Skin of body (tissue), 2 donors: ENCODE results near the gene NDFIP2. TPM values are rescaled to one million over a fixed set of nuclear protein-coding genes. Genes with fewer than 3 reads are reported as not detected.

Source experiments
- DNase-seq: peaks from one replicate; lab custom pipeline; 2025; lab: John Stamatoyannopoulos, UW
- total RNA-seq: library from RNA; depleted of rRNA; stranded (reverse); fragments of >200 nt; gene quantifications from one replicate; pipeline ENCODE4 v1.2.3, GENCODE V29; 2014

NDFIP2 gene
- total RNA-seq, 1 donor from 2014 or later, result 47.1 TPM

DNA sequence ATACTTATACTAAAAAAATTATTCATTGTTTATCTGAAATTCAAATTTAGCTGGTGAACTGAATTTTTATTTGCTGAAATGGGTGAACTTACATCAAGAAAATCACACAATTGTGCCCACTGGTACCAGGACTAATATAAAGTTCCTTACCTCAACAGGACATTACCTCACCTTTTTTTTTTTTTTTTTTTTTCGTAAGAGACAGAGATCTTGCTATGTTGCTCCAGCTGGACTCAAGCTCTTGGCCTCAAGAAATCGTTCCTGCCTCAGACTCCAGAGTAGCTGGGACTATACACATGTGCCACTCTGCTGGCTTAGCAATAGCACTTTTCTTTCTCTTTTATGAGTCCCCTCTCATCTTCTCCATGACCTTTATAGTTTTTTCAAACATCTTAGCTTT, 22.5 kb upstream of the NDFIP2 start:
- DNase-seq, result no peak

DNA sequence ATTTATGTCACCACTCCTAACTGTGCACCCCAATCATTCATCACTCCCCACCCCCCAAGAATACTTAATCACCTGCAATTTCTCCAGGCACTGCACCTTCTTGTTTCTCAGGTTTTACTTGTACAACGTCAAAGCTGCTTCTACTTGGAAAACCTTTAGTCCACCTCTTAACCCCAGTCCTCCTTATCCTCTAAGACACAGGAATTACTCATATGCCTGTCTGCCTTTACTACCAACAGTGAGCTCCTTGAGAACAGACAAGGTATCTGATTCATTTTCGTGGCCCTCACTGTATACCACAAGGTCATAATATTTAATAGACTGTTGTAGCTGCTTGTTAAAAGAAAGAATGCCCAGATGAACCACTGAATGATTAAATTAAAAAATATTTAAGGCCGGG, 21.0 kb upstream of the NDFIP2 start:
- peak; percentile 6 for DNase-seq

DNA sequence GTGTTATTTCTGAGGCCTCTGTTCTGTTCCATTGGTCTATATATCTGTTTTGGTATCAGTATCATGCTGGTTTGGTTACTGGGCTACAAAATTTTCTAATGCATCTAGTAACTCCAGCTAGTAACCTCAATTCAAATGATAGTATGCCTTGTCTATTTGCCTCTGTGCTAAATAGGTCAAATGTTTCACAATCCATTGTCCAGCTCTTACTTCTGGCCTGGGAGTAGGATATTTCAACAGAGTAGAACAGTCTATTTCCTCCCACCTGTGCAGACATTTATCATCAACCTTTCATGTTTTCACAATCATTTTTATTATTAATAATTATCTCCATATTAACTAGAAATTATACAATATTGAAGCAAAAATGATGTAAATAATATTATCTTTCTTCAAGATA, 18.1 kb upstream of the NDFIP2 start:
- DNase-seq, result no peak

DNA sequence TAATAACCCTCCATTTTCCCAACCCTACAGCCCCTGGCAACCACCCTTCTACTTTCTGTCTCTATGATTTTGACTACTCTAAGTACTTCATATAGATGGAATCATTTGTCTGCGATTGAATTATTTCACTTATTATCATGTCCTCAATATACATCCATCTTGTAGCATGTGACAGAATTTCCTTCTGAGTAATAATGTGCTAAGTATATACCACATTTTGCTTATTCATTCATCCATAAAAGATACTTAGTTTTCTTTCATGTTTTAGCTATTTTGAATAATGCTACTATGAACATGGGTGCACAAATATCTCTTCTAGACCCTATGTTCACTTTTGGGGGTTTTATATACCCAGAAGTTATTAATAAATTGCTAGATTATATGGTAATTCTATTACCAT, 17.4 kb upstream of the NDFIP2 start:
- no peak for DNase-seq

DNA sequence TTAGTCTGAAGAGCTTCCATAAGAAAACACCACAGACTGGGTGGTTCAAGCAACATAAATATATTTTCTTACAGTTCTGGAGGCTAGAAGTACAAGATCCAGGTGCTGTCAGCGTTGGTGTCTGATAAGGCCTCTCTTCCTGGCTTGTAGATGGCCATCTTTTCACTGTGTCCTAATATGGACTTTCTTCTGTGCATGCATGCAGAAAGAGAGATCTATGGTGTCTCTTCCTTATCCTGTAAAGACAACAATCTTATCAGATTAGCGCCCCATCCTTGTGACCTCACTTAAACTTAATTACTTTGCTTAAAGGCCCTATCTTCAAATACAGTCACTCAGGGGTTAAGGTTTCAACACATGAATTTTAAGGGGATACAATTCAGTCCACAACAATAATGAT, 14.1 kb upstream of the NDFIP2 start:
- no peak for DNase-seq

DNA sequence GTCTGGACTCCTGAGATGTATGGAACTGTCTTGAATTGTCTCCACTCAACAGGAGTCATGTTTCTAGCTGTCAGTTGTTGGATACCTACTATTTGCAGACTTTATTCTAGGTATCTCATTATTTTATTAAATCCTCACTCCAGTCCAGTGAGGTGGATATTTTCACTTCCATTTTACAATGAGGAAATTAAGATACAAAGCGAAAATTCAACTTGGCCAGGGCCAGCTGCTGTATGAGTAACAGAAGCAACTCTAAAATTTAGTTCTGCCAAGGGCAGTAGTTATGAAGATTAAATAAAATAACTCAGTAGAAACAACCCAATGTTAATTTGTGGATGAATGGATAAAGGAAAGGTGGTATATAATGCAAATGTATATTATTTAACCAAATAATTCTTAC, 12.6 kb upstream of the NDFIP2 start:
- no peak for DNase-seq

DNA sequence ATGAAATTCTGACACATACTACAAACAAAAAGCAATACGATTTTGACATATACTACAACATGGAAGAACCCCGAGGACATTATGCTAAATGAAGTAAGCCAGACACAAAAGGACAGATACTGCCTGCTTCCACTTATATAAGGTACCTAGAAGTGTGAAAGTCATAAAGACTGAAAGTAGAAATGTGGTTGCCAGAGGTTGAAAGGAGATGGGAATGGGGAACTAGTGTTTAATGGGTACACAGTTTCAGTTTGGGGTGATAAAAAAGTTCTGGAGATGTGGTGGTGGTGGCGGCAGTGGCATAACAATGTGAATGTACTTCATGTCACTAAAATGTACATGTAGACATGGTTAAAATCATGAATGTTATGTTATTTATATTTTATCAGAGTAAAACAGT, 12.1 kb upstream of the NDFIP2 start:
- no peak for DNase-seq

DNA sequence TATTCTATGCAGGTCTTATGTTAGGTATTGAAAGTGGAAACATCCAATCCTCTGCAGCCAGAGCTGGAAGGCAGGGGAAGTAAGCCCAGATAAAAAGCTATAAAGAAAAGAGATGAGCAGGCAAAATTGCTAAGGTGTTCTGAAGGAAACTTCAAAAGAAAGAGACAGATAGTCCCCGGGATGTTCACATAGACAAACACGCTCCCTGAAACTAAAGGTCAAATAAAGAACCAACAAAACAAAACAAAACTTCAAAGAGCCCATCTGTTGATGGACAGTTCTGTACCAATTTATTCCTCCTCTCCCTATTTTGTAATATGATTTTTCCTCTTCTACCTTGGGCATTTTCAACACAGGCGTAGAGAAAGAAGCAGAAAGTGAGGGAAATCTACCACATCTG, 11.3 kb upstream of the NDFIP2 start:
- no peak for DNase-seq

DNA sequence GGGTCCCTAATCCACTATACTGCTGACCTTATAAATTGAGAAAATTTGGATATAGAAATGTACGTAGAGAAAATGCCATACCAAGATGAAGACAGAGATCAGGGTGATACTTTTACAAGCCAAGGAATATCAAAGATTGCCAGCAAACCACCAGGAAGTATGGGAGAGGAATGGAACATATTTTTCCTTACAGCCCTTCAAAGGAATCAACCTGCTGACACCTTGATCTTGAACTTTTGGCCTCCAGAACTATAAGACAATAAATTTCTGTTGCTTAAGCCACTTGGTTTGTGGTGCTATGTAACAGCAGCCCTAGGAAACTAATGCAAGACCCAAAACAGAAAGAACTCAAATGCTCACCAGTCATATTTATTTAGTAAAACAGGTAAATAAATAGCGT, 10.3 kb upstream of the NDFIP2 start:
- DNase-seq, result no peak

DNA sequence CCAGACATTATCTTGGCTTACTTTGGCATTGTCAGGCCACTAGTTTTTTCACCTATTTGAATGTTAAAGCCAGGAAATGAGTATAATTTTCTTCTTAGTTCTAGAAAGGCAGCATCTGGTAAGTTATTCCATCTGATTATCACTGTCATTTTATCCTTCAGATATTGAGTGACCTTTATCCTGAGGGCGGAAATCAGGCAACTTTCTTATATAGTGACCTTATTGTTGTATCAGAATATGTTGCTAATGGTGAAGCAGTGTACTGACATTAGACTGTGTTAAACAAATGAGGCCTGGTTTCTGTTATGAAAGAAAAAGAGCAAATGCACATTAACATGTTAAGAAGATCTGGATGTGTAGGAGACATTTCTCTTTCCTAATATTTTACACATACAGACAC, 5.4 kb upstream of the NDFIP2 start:
- no peak for DNase-seq

DNA sequence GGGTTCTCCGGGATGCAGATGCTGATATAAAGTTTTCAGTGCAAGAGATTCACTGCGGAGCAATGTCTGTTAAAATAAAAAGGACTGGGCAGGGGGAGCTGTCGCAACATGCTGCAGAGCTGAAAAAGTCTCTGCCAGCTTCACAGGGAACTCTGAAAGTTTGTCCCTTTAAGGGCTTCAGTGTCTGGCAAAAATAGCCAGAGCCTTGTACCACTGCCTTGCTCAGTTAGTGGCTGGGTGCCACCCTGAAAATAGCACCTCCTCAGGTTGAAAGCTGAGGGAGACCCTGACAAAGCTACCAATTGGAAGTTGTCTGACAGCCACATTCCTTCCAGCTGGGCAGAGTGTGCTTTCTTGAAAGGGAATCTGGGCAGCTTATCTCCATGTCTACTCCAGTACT, 3.0 kb upstream of the NDFIP2 start:
- DNase-seq, result no peak

DNA sequence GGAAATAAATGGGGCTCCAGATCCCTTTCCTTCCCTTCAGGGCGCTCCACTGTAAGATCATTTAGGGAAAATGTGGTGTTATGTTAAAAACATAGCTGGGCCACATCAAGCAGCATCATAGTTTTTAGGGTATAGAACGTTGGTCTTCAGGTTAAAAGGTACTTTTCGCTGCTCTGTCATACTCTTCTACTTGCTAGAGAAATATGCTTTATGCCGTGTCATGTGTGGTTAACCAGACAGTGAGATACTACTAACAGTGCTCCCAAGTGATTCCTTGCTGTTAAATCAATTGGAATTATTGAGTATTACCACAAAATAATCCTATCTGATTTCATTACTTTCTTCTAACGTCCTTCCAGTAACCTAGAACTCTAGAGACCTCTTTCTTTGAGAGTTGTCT, 1.1 kb upstream of the NDFIP2 start:
- no peak for DNase-seq

DNA sequence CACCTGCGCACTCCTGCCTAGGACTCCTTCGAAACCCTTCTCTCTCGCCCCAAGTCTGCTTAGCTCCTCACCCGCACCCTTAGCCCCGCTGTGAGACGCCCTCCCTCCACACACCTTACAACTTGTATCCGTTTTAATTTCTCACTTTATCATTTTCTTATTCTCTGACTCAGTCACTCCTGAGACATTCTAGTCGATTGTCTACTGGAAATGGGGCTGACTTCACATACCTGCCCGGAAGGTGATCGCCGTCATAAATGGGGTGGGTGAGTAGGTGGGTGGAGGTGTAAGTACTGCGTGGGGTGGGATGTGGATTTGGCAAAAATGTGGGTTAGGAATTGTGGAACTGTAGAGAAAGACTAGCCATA, 714 bp downstream of the NDFIP2 start:
- peak; percentile 10 for DNase-seq

DNA sequence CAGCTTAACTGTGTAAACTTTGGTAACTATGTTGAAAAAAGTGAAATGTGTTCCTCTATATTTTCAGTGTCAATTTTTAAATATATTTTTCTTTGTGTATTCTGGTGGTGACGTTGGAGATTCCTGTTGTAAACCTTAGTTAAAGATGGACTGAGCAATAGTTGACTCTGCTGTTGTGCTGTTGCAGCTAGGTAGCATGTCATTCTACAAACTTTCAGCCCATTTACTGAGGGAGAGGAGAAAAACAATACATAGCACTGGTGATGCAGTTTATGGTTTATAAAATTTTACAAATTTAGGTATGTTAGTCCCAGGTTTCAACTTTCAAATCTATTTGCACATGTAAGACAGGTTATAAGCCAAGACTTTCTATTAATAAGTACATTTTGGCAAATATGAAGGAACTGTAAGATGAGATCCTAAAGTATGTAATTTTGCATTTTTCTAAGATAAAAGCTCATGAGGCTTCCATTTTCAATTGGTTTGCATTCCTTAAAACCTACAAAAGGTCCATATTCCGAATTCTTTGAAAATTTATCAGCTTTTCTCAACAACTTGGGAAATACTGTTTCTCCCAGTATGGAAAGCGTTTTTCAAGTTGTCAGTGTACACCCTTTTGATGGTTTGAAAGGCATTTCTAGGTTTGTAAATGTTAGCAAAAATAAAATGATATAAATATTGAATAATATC, 1.5 kb downstream of the NDFIP2 start:
- DNase-seq, result peak; percentile 10

DNA sequence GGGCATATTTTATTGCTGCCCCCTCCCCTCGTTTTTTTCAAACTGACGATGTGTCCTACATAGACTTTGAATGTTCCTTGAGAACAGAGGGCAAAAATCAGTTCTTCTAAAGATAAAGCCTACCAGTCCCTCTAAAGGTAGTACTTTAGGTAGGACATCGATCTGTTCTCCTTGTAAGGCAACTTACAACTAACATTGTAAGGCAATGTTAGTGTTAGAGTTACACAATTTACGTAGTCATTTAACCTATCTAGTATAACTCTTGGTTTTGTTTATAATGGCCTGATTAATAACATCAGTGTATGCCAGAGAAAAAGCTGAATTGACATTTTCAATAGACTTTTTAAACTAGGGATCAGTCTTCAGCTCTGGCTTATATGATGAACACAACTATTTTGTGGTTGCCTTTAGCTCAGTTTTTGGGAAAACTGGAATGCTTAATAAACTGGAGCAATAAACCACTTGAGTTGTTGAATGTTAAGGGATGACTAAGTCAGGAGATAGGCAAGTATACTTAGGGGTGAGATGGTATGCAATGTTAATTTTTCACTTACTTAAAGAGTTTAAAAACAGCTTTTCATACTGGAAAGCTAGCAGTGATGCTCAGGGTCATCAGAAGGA, 2.2 kb downstream of the NDFIP2 start:
- DNase-seq, result no peak

DNA sequence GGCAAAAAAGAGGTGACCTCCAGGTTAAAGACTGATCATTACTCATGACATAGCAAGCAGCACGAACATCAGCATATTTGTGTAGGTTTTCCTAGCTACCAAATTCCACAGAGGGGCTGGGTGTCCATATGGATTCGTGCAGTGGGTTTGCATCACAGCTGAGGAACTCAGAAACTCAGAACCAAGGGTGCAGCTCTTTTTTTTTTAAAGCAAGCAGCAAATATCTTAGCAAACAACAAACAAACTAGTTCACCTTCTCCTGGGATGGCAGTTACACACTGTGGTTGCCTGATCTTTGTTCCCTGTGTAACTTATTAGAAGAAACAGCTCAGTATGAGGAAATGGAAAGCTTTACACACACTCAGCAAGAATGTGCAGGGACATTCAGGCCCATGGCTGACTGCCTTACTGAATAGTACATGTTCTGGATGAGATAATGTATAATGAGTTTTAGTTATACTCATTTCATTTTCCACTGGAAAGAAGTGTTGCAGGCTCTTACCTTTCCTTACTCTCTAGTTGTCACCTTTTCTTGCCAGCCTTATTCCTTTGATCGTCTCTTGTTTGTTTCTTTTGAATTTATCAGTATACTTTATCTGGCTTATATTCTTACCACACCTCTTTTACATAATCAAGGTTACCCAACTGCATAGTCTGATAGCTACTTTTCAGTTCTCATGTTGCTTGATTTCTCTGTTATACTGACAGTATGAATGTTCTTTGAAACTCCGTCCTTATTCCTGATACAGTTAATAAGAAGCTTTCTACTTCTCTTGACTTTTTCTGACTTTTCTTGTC, 4.3 kb downstream of the NDFIP2 start:
- peak; percentile 73 for DNase-seq

DNA sequence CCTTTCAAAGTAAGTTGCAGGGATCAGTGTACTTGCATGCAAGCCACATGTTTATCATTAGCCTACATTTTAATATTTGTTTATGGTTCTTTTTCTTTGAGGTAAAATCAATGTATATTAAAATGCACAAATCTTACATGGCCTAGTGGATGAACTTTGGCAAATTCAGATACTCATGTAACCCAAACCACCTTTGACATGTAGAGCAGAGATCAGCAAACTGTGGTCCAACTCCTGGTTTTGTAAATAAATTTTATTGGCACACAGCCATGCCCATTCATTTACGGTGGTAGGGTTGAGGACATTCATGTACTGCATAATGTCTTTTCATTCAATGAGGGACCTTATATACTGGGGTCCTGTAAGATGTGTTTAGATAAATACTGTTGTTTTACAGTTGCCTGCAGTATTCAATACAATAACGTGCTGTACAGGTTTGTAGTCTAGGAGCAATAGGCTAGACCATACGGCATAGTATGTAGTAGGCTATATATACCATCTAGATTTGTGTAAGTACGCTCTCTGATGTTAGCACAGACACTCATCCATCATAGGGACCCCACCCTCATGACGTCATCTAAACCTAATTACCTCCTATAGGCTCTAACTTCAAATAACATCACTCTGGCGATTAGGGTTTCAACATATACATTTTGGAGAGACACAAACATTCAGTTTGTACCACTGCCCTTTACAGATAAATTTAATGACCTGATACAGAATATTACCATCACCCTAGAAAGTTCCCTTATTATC, 5.7 kb downstream of the NDFIP2 start:
- no peak for DNase-seq

DNA sequence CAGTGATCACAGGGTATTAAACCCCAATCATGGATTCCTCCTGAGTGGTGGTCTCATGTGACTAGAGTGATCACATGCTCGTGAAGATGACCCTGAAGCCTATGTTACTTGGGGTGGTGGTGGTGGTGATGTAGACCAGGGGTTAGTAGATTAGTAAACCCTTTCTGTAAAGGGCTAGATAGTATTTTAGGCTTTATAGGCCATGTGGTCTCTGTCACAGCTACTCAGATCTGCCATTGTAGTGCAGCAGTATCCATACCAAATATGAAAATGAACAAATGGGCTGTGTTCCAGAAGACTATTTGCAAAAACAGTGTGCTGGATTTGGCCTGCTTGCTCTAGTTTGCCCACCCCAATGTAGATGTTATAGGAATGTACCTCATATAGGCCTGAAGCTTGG, 9.4 kb downstream of the NDFIP2 start:
- no peak for DNase-seq

DNA sequence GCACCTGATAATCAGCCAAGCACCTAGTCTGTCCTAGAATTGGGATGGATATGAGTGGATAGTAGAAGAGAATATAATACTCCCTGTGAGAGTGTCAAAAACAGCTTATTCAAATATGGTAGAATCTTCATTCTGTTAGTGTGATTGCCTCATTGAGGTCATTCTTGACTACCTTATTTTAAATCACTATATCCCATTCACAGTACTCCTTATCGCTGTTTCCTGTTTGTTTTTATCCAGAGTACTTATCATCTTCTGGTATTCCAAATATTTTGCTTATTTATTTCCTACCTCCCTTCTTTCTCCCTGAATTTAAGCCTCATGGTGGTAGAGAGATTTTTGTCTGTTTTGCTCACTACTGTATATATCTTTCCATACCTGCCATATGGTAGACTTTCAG, 9.9 kb downstream of the NDFIP2 start:
- no peak for DNase-seq

DNA sequence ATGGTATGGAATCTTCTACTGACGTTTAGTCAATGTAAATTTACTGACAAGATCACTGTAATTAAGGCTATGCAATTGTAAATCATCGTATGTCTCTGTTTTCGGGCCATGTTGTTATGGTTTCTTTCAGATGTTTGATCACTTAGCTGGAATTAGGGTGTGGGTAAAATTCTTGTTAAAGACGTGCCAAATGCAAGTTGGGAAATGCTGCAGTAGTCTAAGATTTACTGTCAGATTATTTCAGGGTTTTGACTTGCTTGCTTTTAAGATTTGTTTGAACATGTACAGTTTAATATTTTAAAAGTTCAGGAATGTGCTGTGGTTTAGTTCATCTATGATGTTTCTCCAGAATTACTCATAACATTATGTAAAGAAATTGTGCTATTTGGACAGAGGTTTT, 10.8 kb downstream of the NDFIP2 start:
- DNase-seq, result peak; percentile 79

DNA sequence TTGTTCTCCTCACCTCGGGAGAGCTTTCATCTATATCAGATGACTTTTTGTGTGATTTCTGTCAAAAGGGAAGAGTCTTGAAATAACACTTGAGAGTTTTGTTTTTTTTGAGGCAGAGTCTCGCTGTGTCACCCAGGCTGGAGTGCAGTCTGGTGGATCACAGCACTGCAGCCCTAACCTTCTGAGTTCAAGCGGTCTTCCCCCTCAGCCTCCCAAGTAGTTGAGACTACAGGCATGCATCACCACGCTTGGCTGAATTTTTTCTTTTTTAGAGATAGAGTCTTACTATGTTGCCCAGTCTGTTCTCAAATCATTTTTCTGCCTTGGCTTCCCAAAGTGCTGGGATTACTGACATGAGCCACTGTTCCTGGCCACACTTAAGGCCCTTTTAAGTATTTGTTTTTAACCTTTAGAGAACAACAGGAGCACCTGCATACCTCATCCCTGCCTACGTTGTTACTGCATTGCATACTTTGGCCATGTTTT, 11.4 kb downstream of the NDFIP2 start:
- no peak for DNase-seq
